ENCODE measurements around the gene ORAI1.
"Not testable (repeated sequence)": the region's sequence is repeated elsewhere in the genome, so short reads cannot be mapped to it uniquely, and the experiment has no call there.

Gene ORAI1

GRCh38 chr12:121628037-121628436, 1.7 kb downstream of the ORAI1 start:
- Histone ChIP-seq H3K36me3 (ENCODE audit: control insufficient read depth, insufficient read depth, low read length) (no peaks in the 10 kb centered on the region), H3K4me1 (peaks cover 35% of the 10 kb centered on the region), H3K9me3 (ENCODE audit: control insufficient read depth, low read length) (no peaks in the 10 kb centered on the region), H3K27me3 (ENCODE audit: control insufficient read depth, insufficient read depth, low read length) (no peaks in the 10 kb centered on the region), H3K4me3 (ENCODE audit: low read depth, low read length) (peak overlapping the region; percentile 26), H3K9ac (no peak overlapping the region), H3K4me2 (ENCODE audit: low read length) (peak overlapping the region; percentile 86), H3K27ac (peak overlapping the region; percentile 93), H3K79me2 (peaks cover 47% of the 10 kb centered on the region), H2AFZ (no peak overlapping the region)
- TF ChIP-seq, protein P1, sequence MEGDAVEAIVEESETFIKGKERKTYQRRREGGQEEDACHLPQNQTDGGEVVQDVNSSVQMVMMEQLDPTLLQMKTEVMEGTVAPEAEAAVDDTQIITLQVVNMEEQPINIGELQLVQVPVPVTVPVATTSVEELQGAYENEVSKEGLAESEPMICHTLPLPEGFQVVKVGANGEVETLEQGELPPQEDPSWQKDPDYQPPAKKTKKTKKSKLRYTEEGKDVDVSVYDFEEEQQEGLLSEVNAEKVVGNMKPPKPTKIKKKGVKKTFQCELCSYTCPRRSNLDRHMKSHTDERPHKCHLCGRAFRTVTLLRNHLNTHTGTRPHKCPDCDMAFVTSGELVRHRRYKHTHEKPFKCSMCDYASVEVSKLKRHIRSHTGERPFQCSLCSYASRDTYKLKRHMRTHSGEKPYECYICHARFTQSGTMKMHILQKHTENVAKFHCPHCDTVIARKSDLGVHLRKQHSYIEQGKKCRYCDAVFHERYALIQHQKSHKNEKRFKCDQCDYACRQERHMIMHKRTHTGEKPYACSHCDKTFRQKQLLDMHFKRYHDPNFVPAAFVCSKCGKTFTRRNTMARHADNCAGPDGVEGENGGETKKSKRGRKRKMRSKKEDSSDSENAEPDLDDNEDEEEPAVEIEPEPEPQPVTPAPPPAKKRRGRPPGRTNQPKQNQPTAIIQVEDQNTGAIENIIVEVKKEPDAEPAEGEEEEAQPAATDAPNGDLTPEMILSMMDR (IDR thresholded peaks at IDR 0.05): no peak

GRCh38 chr12:121628536-121628935, 2.2 kb downstream of the ORAI1 start:
- Histone ChIP-seq H3K9ac (no peak overlapping the region), H3K4me2 (ENCODE audit: low read length) (peak overlapping the region; percentile 86), H3K36me3 (ENCODE audit: control insufficient read depth, insufficient read depth, low read length) (no peaks in the 10 kb centered on the region), H3K9me3 (ENCODE audit: control insufficient read depth, low read length) (no peaks in the 10 kb centered on the region), H3K27me3 (ENCODE audit: control insufficient read depth, insufficient read depth, low read length) (no peaks in the 10 kb centered on the region), H3K4me1 (peaks cover 38% of the 10 kb centered on the region), H3K27ac (peak overlapping the region; percentile 93), H2AFZ (no peak overlapping the region), H3K79me2 (peaks cover 49% of the 10 kb centered on the region), H3K4me3 (ENCODE audit: low read depth, low read length) (peak overlapping the region; percentile 26)
- TF ChIP-seq, protein P1 (IDR thresholded peaks at IDR 0.05): no peak

DNA sequence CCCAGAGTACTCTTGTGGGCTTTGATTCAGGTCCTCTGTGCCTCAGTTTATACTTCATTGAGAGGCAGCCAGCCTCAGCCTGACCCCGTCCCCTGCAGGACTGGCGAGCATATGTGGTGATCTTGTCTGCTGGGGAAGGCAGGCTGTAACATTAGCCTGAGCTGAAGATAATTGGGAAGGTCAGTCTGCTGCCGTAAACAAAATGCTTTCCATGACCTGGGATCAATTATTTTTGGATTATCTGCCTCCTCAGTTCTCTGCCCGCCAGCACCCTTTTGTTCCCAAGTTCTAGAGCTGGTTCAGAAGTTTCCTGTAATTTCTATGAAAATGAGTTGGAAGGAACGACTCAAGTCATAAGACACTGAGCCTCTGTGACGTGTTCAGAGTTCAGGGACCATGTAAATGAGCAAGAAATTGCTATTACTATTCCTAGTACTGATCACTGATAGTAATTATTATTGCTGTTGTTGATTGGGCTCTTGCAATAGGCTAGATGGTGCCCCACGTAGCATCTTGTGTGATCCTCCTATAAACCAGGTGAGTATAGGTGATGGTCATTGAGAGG, 4.5 kb downstream of the ORAI1 start:
- TF ChIP-seq, protein P1 (IDR thresholded peaks at IDR 0.05): no peak
- H3K4me1 ChIP-seq: peaks cover 31% of the 10 kb centered on the region

GRCh38 chr12:121632069-121632970, 6.0 kb downstream of the ORAI1 start:
- Histone ChIP-seq H2AFZ (no peak overlapping the region), H3K9me3 (ENCODE audit: control insufficient read depth, low read length) (no peaks in the 10 kb centered on the region), H3K79me2 (peaks cover 49% of the 10 kb centered on the region), H3K27me3 (ENCODE audit: control insufficient read depth, insufficient read depth, low read length) (no peaks in the 10 kb centered on the region), H3K27ac (peak overlapping the region; percentile 82), H3K4me3 (ENCODE audit: low read depth, low read length) (no peak overlapping the region), H3K4me2 (ENCODE audit: low read length) (peak overlapping the region; percentile 23), H3K9ac (no peak overlapping the region), H3K4me1 (peaks cover 42% of the 10 kb centered on the region), H3K36me3 (ENCODE audit: control insufficient read depth, insufficient read depth, low read length) (no peaks in the 10 kb centered on the region)
- TF ChIP-seq, protein P1 (IDR thresholded peaks at IDR 0.05): no peak

More for the DNA sequence above, 4.5 kb downstream of the ORAI1 start:
- Histone ChIP-seq H3K4me2 (ENCODE audit: low read length) (no peak overlapping the region), H3K4me3 (ENCODE audit: low read depth, low read length) (no peak overlapping the region), H3K27me3 (ENCODE audit: control insufficient read depth, insufficient read depth, low read length) (no peaks in the 10 kb centered on the region), H3K9ac (no peak overlapping the region), H3K36me3 (ENCODE audit: control insufficient read depth, insufficient read depth, low read length) (no peaks in the 10 kb centered on the region), H2AFZ (no peak overlapping the region), H3K9me3 (ENCODE audit: control insufficient read depth, low read length) (no peaks in the 10 kb centered on the region), H3K27ac (peak overlapping the region; percentile 58), H3K79me2 (peaks cover 49% of the 10 kb centered on the region)

DNA sequence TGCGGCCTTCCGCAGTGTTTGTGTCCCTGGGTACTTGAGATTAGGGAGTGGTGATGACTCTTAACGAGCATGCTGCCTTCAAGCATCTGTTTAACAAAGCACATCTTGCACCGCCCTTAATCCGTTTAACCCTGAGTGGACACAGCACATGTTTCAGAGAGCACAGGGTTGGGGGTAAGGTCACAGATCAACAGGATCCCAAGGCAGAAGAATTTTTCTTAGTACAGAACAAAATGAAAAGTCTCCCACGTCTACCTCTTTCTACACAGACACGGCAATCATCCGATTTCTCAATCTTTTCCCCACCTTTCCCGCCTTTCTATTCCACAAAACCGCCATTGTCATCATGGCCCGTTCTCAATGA, 7.5 kb downstream of the ORAI1 start:
- not testable (repeated sequence) for H3K27me3 ChIP-seq (ENCODE audit: control insufficient read depth, insufficient read depth, low read length); H3K9me3 ChIP-seq (ENCODE audit: control insufficient read depth, low read length); H3K4me2 ChIP-seq (ENCODE audit: low read length); H3K4me3 ChIP-seq (ENCODE audit: low read depth, low read length); H3K36me3 ChIP-seq (ENCODE audit: control insufficient read depth, insufficient read depth, low read length); H3K9ac ChIP-seq; H2AFZ ChIP-seq
- Histone ChIP-seq H3K4me1 (peaks cover 51% of the 10 kb centered on the region), H3K79me2 (peaks cover 40% of the 10 kb centered on the region), H3K27ac (peak overlapping the region; percentile 53)

Data from parathyroid adenoma (tissue), 2 donors.